ENCODE measurements around the gene KCNMA1. TPM values are rescaled to one million over a fixed set of nuclear protein-coding genes. Genes with fewer than 3 reads are reported as not detected.

The KCNMA1 gene
- total RNA-seq, 1 donor from 2014 or later = not detected

DNA sequence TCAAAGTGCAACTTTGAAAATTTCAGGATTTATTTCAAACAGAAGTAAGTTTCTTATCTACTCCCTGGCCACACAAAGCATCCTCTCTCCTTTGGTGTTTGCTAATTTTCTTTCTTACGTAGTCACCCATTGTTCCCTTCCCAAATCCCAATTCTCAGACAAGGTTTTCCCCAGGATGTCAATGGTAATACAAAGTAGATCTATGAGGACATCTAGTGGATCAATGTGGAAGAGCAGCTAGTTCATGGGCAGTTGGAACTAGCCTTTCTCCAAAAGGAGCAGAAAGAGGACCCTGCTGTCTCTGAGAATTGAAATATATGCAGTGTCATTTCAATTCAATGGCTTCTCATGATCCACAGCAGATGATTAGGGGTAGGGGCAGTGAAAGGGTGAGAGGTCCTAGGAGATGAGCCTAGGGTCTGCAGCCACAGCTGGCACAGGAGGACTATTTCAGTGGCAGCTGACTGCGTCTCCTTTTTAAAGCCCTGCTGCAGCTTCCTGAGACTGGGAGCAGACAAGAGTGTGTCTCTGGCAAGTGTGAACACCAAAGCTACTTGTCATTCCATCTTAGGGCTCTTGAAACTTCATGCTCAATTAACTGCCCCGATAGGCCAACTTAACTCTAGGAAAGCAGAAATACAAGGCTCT is 632.6 kb downstream of the KCNMA1 start:
- H3K4me1 Mint-ChIP-seq = no peaks in the 10 kb centered on the region
- DNase-seq = peak; percentile 58
- no peaks in the 10 kb centered on the region for H3K36me3 Mint-ChIP-seq (ENCODE audit: low read depth)
- H3K9me3 Mint-ChIP-seq = no peaks in the 10 kb centered on the region
- no peak overlapping the region for H3K4me3 Mint-ChIP-seq
- H3K27me3 Mint-ChIP-seq = peaks cover 1% of the 10 kb centered on the region
- H3K27ac Mint-ChIP-seq = no peak overlapping the region
- intact Hi-C loops (cut with micrococcal nuclease) = no loop called here

DNA sequence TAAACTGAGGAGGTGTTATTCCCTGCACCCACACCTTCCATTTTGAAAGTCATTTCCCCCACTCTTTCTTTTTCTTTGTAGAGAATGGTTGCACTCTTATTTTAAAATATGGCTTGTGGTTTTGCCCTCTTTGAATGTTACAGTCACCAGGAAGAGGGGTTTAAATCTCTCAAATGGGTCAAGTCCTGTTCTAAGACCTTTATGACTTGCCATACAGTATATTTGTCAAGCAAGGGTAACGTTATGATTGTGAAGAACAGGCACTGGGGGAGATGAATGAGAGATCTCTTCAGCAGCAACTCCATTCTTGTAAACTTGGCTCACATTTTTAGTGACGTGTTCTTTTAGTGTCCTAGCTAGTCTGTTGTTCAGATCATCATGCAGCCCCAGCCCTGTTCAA is 634.7 kb downstream of the KCNMA1 start:
- intact Hi-C loops (cut with micrococcal nuclease) = no loop called here
- no peak overlapping the region for H3K27ac Mint-ChIP-seq
- H3K4me3 Mint-ChIP-seq = no peak overlapping the region
- H3K9me3 Mint-ChIP-seq = no peaks in the 10 kb centered on the region
- no peaks in the 10 kb centered on the region for H3K4me1 Mint-ChIP-seq
- DNase-seq = no peak
- peaks cover 1% of the 10 kb centered on the region for H3K27me3 Mint-ChIP-seq
- no peaks in the 10 kb centered on the region for H3K36me3 Mint-ChIP-seq (ENCODE audit: low read depth)

DNA sequence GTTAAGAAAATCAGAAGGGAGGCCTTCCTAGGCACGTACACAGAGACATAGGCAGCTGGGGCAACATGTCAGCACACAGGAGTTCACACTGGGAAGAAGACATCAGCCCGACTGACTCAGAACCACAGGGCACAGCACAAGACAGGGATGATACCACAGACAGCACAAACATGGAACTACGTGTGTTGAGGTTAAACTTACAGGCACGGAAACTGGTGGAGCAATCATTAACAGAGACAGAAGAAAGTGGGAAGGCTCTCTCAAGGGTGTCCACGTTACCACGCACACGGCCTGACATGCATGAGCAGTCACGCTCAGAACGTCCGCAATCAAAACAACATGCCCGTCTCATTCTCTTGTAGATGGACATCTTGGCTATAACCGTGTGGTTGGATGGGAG is 636.4 kb downstream of the KCNMA1 start:
- no peak overlapping the region for H3K27ac Mint-ChIP-seq
- H3K27me3 Mint-ChIP-seq = peaks cover 1% of the 10 kb centered on the region
- DNase-seq = no peak
- H3K4me3 Mint-ChIP-seq = no peak overlapping the region
- no peaks in the 10 kb centered on the region for H3K4me1 Mint-ChIP-seq
- H3K36me3 Mint-ChIP-seq (ENCODE audit: low read depth) = no peaks in the 10 kb centered on the region
- no peaks in the 10 kb centered on the region for H3K9me3 Mint-ChIP-seq
- intact Hi-C loops (cut with micrococcal nuclease) = no loop called here

DNA sequence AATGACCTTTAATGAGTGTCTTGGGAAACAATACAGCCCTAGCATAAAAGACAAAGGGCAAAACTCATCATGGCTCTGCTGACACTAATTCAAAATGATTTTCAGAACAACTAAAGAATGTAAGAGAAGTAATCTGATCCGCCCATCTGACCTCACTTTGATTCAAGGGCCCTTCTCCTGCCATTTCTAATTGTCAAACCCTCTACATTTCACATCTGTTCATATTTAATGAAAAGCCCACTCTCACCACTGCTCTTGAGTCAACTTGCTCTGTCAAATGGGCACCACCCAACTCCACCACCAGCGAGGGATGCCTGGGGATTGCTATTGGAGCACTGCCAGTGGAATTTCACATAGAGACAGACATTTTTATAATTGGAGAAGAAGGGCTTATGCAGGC is 639.2 kb downstream of the KCNMA1 start:
- no peak overlapping the region for H3K27ac Mint-ChIP-seq

DNA sequence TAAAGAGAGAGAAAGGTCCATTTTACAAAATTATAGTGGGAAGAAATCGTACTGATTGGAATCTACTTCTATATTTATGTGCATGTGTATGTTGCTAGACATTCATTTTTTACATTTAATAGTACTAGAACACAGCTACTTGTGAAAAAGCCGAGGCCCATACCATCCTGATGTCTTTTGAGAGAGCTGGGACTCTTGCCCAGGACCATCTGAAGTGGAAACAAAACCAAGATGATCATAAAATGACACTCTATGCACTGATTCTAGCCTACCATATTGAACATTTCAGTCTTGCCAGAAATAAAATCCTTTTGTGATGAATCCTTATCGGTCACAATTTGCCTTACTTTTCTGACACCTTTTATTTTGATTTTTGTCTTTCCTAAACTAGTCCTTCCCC is 640.0 kb downstream of the KCNMA1 start:
- Mint-ChIP-seq H3K27me3 (no peaks in the 10 kb centered on the region), H3K4me1 (no peaks in the 10 kb centered on the region), H3K36me3 (ENCODE audit: low read depth) (no peaks in the 10 kb centered on the region), H3K9me3 (no peaks in the 10 kb centered on the region), H3K27ac (no peak overlapping the region), H3K4me3 (no peak overlapping the region)
- intact Hi-C loops (cut with micrococcal nuclease) = no loop called here
- no peak for DNase-seq

More for the DNA sequence above, 639.2 kb downstream of the KCNMA1 start:
- Mint-ChIP-seq H3K4me3 (no peak overlapping the region), H3K27me3 (no peaks in the 10 kb centered on the region), H3K36me3 (ENCODE audit: low read depth) (no peaks in the 10 kb centered on the region), H3K9me3 (no peaks in the 10 kb centered on the region), H3K4me1 (no peaks in the 10 kb centered on the region)
- intact Hi-C loops (cut with micrococcal nuclease) = no loop called here
- no peak for DNase-seq

DNA sequence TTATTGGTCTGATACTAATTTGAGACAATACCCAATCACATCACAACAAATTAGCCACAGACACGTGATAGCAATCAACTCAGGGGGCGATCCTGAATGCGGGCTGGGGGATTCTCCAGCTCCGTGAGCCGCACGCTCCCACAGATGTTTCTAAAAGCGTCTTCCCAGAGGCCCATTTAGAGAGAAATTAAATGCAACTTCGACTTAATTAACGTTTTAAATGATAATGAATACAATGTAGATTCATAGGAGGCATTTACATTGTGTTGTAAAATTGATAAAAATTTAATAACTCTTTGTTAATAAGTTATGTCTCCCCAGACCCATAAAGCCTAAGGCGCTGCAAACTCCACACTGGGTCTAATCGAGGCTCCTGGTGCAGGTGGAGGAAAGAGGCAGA is 642.6 kb downstream of the KCNMA1 start:
- H3K27me3 Mint-ChIP-seq = no peaks in the 10 kb centered on the region
- no peak for DNase-seq
- H3K27ac Mint-ChIP-seq = no peak overlapping the region
- intact Hi-C loops (cut with micrococcal nuclease) = no loop called here
- no peak overlapping the region for H3K4me3 Mint-ChIP-seq
- no peaks in the 10 kb centered on the region for H3K9me3 Mint-ChIP-seq
- no peaks in the 10 kb centered on the region for H3K36me3 Mint-ChIP-seq (ENCODE audit: low read depth)
- H3K4me1 Mint-ChIP-seq = no peaks in the 10 kb centered on the region

- no peaks in the 10 kb centered on the region for H3K36me3 Mint-ChIP-seq (ENCODE audit: low read depth)
- intact Hi-C loops (cut with micrococcal nuclease) = no loop called here
- DNase-seq = no peak
- no peaks in the 10 kb centered on the region for H3K4me1 Mint-ChIP-seq
- H3K4me3 Mint-ChIP-seq = no peak overlapping the region
- H3K27ac Mint-ChIP-seq = no peak overlapping the region
- no peaks in the 10 kb centered on the region for H3K9me3 Mint-ChIP-seq
- no peaks in the 10 kb centered on the region for H3K27me3 Mint-ChIP-seq
These were observed 644.4 kb downstream of the KCNMA1 start for GRCh38 chr10:76993213-76993612.

DNA sequence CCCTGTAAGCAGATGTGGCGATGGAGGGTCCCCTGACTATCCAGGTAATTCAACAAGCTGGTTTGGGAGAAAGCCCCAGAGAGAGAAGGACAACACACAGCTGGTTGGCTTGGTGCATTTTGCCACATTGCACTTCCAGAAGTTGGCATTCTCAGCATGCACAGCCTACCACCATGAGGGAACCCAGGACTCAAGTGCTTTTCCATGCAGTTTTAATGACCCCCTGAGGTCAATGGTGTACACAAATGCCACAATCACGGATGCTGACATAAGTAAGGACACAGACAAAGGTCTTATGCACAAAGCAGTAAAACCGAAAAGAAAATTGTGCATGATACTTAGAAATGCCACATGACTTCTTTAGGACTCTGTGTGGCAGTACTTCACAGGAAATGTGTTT is 645.1 kb downstream of the KCNMA1 start:
- Mint-ChIP-seq H3K27me3 (peaks cover 2% of the 10 kb centered on the region), H3K27ac (no peak overlapping the region), H3K9me3 (no peaks in the 10 kb centered on the region), H3K4me1 (no peaks in the 10 kb centered on the region), H3K4me3 (no peak overlapping the region), H3K36me3 (ENCODE audit: low read depth) (no peaks in the 10 kb centered on the region)
- no peak for DNase-seq
- intact Hi-C loops (cut with micrococcal nuclease) = no loop called here

DNA sequence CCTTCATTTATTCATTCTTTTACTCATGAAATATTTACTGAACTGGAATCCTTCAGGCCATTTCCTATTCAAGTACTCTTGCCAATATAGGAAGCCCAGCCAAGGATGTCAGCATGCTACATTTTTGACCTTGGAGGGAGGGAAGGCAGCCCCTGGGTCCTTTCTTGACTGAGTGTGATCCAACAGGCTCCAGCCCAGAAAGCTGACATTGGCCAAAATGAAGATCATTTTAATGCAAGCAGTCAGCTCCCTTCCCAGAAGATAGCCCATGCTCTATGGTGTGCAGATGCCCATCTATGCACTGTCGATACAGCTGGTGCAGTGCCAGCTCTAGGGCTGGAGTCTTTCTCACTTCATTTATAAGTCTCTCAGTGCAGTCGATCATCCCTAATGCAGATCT is 646.0 kb downstream of the KCNMA1 start:
- no peak for DNase-seq
- Mint-ChIP-seq H3K36me3 (ENCODE audit: low read depth) (no peaks in the 10 kb centered on the region), H3K27me3 (peaks cover 2% of the 10 kb centered on the region), H3K4me3 (no peak overlapping the region), H3K9me3 (no peaks in the 10 kb centered on the region), H3K27ac (no peak overlapping the region), H3K4me1 (no peaks in the 10 kb centered on the region)
- intact Hi-C loops (cut with micrococcal nuclease) = no loop called here

- Mint-ChIP-seq H3K9me3 (no peaks in the 10 kb centered on the region), H3K4me1 (no peaks in the 10 kb centered on the region), H3K4me3 (no peak overlapping the region), H3K36me3 (ENCODE audit: low read depth) (no peaks in the 10 kb centered on the region), H3K27ac (no peak overlapping the region), H3K27me3 (peaks cover 2% of the 10 kb centered on the region)
- intact Hi-C loops (cut with micrococcal nuclease) = no loop called here
- no peak for DNase-seq
These were observed 647.0 kb downstream of the KCNMA1 start for GRCh38 chr10:76990561-76990960.

- intact Hi-C loops (cut with micrococcal nuclease) = no loop called here
- Mint-ChIP-seq H3K9me3 (no peaks in the 10 kb centered on the region), H3K27ac (no peak overlapping the region), H3K27me3 (peaks cover 2% of the 10 kb centered on the region), H3K4me1 (no peaks in the 10 kb centered on the region), H3K36me3 (ENCODE audit: low read depth) (no peaks in the 10 kb centered on the region), H3K4me3 (no peak overlapping the region)
- DNase-seq = peak; percentile 87
These were observed 652.8 kb downstream of the KCNMA1 start for GRCh38 chr10:76984559-76985443.

GRCh38 chr10:76983624-76984023 is 654.0 kb downstream of the KCNMA1 start:
- no peak for DNase-seq
- no peak overlapping the region for H3K27ac Mint-ChIP-seq

DNA sequence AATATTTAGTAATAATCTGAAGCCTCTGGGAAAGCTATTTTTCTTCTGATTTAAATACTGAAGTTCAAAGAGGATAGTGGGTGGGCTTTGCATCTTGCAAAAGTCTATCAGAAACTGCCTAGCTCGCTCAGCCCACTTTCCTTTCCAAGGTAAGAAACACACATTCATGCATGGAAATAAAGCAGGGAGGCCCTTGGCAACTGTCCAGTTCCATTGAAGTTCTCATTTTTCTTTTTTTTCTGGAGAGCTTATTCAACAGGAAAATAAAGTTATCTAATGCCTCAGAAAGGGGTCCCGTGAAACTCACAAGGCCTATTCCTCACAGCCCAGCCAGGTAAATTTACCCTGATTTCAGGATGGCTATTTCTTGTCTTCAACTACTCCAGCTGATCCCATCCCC is 654.9 kb downstream of the KCNMA1 start:
- no peaks in the 10 kb centered on the region for H3K9me3 Mint-ChIP-seq

More at GRCh38 chr10:76983624-76984023, 654.0 kb downstream of the KCNMA1 start:
- no peaks in the 10 kb centered on the region for H3K4me1 Mint-ChIP-seq
- H3K4me3 Mint-ChIP-seq = no peak overlapping the region
- no peaks in the 10 kb centered on the region for H3K36me3 Mint-ChIP-seq (ENCODE audit: low read depth)
- intact Hi-C loops (cut with micrococcal nuclease) = no loop called here
- H3K27me3 Mint-ChIP-seq = peaks cover 2% of the 10 kb centered on the region
- no peaks in the 10 kb centered on the region for H3K9me3 Mint-ChIP-seq

DNA sequence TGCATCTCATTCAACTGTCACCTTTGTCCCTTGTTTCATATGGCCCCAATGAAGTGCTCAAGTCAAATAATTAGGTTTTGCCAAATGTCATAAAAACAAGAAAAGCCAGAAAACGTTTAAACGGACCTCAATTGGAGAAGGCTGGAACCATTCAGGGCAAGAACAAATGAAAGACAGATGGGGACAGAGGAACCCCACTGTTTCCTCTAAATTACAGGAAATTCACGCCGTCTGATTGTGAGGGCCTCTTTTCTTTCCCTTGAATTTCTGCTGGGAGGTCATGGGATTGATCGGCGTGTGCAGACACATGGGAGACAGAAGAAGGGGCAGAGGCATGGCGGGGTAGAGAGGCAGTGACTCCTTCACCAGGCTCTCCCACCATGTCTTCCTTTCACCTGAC is 656.4 kb downstream of the KCNMA1 start:
- Mint-ChIP-seq H3K4me1 (no peaks in the 10 kb centered on the region), H3K4me3 (no peak overlapping the region), H3K9me3 (no peaks in the 10 kb centered on the region), H3K27ac (no peak overlapping the region), H3K36me3 (ENCODE audit: low read depth) (no peaks in the 10 kb centered on the region), H3K27me3 (peaks cover 2% of the 10 kb centered on the region)
- DNase-seq = no peak
- intact Hi-C loops (cut with micrococcal nuclease) = no loop called here

More for the DNA sequence above, 654.9 kb downstream of the KCNMA1 start:
- Mint-ChIP-seq H3K4me3 (no peak overlapping the region), H3K27me3 (no peaks in the 10 kb centered on the region), H3K4me1 (no peaks in the 10 kb centered on the region), H3K27ac (no peak overlapping the region), H3K36me3 (ENCODE audit: low read depth) (no peaks in the 10 kb centered on the region)
- DNase-seq = no peak
- intact Hi-C loops (cut with micrococcal nuclease) = no loop called here
